ENCODE data around the gene TMED4. TPM values are rescaled to one million over a fixed set of nuclear protein-coding genes. Genes with fewer than 3 reads are reported as not detected.
A peak's percentile ranks its signal among the peaks of the same experiment; 100 is the strongest.

The TMED4 gene
- total and polyA plus RNA-seq, 10 of the 15 experiments (the other 5 are each of a cell fraction or from before 2014, with no cell fraction given), result 20.8 to 71.3 (median 51.0) TPM

DNA sequence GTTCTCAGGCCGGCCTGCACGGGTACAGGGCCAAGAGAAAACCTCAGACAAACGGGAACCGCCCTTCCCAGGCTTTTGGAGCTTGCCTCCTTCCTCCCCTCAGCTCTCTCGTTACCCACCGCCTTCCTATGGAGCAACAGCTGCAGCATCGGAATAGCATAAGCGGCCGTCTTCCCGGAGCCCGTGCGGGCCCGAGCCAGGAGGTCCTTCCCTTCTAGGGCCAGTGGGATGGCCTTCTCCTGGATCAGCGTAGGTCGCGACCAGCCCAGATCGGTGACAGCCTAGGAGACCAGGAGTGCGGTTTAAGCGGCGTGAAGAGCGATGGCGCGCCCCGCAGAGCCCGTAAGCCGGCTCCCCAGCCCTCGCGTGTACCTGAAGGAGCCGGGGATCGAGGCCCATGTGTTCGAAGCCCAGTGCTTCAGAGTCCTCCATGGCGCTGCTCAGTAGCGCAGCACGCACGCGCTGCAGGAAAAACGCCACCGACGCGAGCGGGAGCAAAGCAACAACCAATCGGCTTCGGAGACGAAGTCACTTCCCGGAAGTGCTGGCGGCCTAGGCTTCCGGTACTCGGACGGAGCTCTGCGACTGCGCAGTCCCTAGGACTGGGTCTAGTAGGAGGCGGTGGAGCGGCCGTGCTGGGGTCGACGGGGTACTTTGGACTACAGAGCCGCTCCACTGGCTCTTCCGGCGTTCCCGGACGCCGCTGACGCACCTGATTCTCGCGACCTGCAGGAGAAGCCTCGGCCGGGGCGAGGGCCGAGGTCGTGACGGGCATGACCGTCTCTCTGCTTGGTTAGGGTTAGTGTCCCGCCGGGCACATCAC lies 8.4 kb downstream of the TMED4 start, which contains the start of gene DDX56 (continued):
- TF ChIP-seq, protein P1, sequence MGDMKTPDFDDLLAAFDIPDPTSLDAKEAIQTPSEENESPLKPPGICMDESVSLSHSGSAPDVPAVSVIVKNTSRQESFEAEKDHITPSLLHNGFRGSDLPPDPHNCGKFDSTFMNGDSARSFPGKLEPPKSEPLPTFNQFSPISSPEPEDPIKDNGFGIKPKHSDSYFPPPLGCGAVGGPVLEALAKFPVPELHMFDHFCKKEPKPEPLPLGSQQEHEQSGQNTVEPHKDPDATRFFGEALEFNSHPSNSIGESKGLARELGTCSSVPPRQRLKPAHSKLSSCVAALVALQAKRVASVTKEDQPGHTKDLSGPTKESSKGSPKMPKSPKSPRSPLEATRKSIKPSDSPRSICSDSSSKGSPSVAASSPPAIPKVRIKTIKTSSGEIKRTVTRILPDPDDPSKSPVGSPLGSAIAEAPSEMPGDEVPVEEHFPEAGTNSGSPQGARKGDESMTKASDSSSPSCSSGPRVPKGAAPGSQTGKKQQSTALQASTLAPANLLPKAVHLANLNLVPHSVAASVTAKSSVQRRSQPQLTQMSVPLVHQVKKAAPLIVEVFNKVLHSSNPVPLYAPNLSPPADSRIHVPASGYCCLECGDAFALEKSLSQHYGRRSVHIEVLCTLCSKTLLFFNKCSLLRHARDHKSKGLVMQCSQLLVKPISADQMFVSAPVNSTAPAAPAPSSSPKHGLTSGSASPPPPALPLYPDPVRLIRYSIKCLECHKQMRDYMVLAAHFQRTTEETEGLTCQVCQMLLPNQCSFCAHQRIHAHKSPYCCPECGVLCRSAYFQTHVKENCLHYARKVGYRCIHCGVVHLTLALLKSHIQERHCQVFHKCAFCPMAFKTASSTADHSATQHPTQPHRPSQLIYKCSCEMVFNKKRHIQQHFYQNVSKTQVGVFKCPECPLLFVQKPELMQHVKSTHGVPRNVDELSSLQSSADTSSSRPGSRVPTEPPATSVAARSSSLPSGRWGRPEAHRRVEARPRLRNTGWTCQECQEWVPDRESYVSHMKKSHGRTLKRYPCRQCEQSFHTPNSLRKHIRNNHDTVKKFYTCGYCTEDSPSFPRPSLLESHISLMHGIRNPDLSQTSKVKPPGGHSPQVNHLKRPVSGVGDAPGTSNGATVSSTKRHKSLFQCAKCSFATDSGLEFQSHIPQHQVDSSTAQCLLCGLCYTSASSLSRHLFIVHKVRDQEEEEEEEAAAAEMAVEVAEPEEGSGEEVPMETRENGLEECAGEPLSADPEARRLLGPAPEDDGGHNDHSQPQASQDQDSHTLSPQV (IDR thresholded peaks at IDR 0.05), result no peak
- no peak for TF ChIP-seq NFIC (IDR thresholded peaks at IDR 0.05; ENCODE audit: low read depth, low read length)
- peak; percentile 70 for TF ChIP-seq CREM (IDR thresholded peaks at IDR 0.05; ENCODE audit: low read depth)
- TF ChIP-seq BACH1 (IDR thresholded peaks at IDR 0.05; ENCODE audit: borderline replicate concordance), result peak; percentile 59; the same call in 1 of the 2 replicates
- TF ChIP-seq, protein P2, sequence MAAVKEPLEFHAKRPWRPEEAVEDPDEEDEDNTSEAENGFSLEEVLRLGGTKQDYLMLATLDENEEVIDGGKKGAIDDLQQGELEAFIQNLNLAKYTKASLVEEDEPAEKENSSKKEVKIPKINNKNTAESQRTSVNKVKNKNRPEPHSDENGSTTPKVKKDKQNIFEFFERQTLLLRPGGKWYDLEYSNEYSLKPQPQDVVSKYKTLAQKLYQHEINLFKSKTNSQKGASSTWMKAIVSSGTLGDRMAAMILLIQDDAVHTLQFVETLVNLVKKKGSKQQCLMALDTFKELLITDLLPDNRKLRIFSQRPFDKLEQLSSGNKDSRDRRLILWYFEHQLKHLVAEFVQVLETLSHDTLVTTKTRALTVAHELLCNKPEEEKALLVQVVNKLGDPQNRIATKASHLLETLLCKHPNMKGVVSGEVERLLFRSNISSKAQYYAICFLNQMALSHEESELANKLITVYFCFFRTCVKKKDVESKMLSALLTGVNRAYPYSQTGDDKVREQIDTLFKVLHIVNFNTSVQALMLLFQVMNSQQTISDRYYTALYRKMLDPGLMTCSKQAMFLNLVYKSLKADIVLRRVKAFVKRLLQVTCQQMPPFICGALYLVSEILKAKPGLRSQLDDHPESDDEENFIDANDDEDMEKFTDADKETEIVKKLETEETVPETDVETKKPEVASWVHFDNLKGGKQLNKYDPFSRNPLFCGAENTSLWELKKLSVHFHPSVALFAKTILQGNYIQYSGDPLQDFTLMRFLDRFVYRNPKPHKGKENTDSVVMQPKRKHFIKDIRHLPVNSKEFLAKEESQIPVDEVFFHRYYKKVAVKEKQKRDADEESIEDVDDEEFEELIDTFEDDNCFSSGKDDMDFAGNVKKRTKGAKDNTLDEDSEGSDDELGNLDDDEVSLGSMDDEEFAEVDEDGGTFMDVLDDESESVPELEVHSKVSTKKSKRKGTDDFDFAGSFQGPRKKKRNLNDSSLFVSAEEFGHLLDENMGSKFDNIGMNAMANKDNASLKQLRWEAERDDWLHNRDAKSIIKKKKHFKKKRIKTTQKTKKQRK (IDR thresholded peaks at IDR 0.05; ENCODE audit: low read depth, low read length), result no peak
- TF ChIP-seq YBX1 (IDR thresholded peaks at IDR 0.05), result no peak
- TF ChIP-seq RFX5 (IDR thresholded peaks at IDR 0.05; ENCODE audit: low read depth, low read length), result peak; percentile 63; the same call in 1 of the 2 replicates
- TF ChIP-seq POLR2AphosphoS2 (IDR thresholded peaks at IDR 0.05; ENCODE audit: low read depth, low read length), result peak; percentile 89
- peak; percentile 96 for TF ChIP-seq MAX (IDR thresholded peaks at IDR 0.05; ENCODE audit: low read depth, low read length)
- no peak for TF ChIP-seq TBL1XR1 (IDR thresholded peaks at IDR 0.05; ENCODE audit: low read depth, low read length)
- TF ChIP-seq MXI1 (IDR thresholded peaks at IDR 0.05; ENCODE audit: low read depth, low read length), result peak; percentile 97
- TF ChIP-seq POLR2AphosphoS5 (IDR thresholded peaks at IDR 0.05; ENCODE audit: low read length), result peak; percentile 96
- TF ChIP-seq YY1 (IDR thresholded peaks at IDR 0.05; ENCODE audit: low read depth, low read length), result peak; percentile 95
- TF ChIP-seq RAD51 (IDR thresholded peaks at IDR 0.05), result no peak
- peak; percentile 93 for TF ChIP-seq SIN3A (IDR thresholded peaks at IDR 0.05; ENCODE audit: low read depth, low read length)
- peak; percentile 39; the same call in 1 of the 2 replicates for TF ChIP-seq CBFB (IDR thresholded peaks at IDR 0.05; ENCODE audit: low read depth)
- TF ChIP-seq EGR1 (IDR thresholded peaks at IDR 0.05; ENCODE audit: borderline replicate concordance in 1 of 2, low read depth in 2 of 2, low read length in 2 of 2), result peak; percentile 27 to 35; a peak in 2 of 3 replicates
- no peak for TF ChIP-seq STAT1 (conservative IDR thresholded peaks at IDR 0.05)
- TF ChIP-seq NFYB (IDR thresholded peaks at IDR 0.05; ENCODE audit: insufficient read depth, low read depth, low read length), result peak; percentile 62; the same call in 1 of the 2 replicates
- no peak for TF ChIP-seq IKZF2 (IDR thresholded peaks at IDR 0.05)
- TF ChIP-seq WRNIP1 (IDR thresholded peaks at IDR 0.05; ENCODE audit: borderline replicate concordance, low read depth, low read length), result no peak
- peak; percentile 20; the same call in 1 of the 2 replicates for TF ChIP-seq HDGF (IDR thresholded peaks at IDR 0.05)
